GM21723 (cell line): ENCODE results near the gene FAM181A.
A peak's percentile ranks its signal among the peaks of the same experiment; 100 is the strongest.

Experiments used
- ATAC-seq: cut with Tn5 transposase; IDR thresholded peaks from one replicate; pipeline ENCODE4 v1.9.1; 2021; ENCODE audit warnings: mild to moderate bottlenecking, moderate library complexity; ENCODE audit not compliant: unreplicated experiment

The FAM181A gene

DNA sequence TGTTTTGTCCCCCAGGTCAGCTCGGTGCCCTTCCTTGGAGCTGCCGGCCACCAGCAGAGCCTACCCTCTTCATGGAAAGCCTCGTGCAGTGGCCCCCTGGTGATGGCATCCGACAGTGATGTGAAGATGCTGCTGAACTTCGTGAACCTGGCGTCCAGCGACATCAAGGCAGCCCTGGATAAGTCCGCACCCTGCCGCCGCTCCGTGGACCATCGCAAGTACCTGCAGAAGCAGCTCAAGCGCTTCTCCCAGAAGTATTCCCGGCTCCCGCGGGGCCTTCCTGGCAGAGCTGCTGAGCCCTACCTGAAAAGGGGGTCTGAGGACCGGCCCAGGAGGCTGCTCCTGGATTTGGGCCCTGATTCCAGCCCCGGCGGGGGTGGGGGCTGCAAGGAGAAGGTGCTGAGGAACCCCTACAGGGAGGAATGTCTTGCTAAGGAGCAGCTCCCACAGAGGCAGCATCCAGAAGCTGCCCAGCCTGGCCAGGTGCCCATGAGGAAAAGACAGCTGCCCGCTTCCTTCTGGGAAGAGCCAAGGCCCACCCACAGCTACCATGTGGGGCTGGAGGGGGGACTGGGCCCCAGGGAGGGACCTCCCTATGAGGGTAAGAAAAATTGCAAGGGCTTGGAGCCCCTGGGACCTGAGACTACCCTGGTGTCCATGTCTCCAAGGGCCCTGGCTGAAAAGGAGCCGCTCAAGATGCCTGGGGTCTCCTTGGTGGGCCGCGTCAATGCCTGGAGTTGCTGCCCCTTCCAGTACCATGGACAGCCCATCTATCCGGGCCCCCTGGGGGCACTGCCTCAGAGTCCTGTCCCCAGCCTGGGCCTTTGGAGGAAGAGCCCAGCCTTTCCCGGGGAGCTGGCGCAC lies 1.3 kb downstream of the FAM181A start:
- ATAC-seq = no peak

DNA sequence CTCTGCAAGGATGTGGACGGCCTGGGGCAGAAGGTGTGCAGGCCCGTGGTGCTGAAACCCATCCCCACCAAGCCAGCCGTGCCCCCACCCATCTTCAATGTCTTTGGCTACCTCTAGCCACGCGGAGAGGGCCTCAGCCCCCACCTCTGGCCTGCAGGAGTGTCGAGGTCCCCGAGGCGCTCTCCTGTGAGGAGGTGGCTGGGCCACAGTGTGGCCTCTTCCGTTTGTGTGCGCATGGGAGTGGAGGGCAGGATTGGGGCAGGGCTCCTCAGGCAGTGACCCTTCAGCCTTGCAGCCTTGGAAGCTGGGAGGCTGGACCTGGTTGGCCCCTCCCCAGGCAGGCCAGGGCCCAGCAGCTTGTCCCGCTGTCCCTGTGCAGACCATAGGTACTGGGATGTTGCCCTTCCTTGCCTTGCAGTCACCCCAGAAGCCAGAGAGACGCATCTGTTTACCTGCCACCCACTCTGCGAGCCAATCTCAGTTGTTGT lies 1.9 kb downstream of the FAM181A start:
- no peak for ATAC-seq

DNA sequence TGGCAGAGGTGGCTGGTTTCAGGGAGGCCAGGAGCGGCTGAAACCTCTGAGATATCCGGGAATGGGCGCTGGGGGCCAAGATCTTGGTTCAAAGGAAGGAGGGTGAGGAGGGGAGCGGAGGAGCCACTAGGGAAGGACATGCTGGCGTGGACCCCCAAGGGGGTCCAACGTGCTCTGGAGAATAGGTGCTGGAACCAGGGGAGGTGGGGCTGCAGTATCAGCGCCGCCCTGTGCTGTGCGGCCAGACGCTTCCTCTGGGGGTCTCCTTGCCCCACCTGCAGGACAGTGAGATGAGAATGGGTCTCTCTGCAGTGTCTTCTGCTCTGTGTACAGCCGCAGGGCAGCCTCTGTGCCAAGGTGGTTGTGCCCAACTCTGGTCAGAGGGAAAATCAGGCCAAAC lies 2.5 kb downstream of the FAM181A start:
- no peak for ATAC-seq

DNA sequence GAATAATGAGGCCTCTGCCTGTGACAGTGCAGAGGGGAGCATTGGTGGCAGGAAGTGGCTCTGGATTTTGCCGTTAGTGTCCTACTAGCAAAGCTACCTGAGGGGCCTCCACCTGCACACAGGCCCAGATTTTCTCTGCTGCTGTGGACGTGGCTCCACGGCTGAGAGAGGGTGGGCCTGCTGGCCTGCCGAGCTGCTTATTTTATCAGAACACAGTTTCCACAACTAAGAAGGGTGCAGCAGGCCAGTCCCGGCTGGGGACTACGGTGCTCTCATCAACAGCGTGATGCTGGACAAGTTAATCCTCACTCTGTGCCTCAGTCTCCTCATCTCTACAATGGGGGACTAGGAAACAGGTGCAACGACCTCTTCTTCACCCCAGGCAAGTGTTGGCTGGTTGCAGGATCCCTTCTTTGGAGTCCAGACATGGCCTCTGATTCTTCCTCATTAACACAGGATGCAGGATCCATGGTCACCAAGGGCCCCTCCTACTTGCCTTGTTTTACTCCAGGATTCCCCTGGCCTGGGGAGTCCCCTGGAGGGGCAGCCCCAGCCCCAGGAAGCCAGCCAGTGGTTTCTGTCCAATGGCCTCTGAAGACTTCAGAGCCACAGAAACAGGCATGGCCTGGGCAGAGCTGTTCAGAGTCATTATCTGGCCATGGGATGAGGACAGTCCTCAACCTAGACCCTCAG lies 3.3 kb downstream of the FAM181A start:
- no peak for ATAC-seq

DNA sequence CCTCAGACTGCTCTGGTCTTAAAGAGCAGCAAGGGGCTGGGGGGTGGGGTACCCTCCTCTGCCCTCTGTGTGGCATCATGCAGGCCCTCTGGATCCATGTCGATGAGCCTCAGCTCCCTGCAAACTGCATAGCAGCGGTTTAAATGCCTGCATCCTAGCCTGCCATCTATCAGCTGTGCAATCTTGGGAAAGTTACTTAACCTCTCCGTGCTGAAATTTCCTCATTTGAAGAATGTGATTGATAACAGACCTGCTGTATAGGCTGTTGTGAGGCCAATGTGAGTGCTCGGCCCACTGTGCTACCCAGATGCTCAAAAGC lies 3.8 kb downstream of the FAM181A start:
- ATAC-seq = no peak

DNA sequence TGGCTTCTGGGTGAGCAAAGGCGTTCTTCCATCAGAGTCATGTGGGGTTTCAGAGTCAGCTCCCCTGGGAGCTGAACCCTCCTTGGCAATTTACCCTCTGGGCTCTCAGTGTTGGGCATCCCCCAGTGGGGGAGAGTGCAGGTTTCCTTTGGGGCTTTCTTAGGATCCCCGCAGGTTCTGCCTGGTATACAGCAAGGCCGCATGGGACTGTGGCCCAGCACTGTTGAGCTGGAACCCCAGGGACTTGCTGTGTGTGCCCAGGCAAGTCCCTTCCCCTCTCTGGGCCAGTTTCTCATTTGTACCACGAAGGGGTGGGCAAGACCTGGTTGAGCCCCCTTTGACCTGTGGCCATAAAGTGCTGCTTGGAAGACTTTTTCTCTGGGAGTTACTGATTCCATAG lies 5.5 kb downstream of the FAM181A start:
- no peak for ATAC-seq

DNA sequence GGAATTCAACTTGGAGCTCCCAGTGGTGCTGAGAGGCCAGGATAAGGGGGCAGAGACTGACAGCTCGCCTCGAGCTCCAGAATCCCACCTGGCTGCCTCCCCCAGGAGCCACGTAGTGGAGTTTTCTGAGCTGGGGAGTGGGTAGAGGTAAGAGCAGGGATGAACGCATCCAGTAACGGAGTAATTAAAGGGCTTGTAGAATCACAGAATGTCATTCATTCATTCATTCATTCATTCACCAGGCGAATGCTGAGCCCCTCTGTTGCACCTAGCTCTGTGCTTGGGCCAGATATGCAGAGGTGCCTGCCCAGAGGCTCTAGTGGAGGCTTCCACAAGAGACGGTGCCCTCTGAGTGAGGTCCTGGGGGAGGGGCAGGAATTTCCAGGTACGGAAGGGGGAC lies 8.1 kb downstream of the FAM181A start:
- ATAC-seq = no peak

DNA sequence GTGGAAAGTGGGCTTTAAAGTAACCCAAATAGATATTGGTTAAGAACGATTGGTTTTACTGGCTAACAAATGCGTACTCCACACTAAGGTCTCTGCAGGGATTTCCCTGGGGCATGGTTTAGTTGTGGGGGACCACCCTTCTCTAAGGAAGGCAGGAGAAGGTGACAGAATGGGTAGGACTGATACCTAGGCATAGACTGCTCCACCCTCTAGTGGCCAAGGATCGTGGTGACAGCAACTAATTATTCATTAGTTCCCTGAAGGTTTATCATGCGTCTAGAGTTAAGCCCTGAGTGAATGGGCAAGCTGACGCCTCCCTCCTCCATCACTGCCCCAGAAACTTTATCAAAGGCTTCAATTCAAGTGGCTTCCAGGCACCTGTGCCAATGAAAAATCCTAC lies 9.1 kb downstream of the FAM181A start:
- no peak for ATAC-seq

DNA sequence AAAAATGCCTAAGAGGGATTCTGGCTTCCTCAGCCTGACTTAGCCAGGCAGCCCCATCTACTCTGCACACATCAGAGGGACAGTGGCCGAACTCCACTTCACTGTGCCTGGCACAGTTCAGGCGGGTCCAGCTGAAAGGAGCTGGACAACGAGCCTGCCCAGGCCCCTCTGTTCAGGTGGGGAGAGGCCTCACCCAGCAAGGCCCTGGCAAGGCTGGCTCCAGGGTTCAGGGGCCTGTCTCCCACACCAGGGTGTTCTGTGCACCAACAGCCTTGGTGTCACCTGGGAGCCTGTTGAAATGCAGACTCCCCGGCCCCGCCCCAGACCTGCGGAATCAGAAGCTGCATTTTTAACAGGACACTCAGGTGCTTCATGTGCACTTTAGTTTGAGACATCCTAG lies 9.8 kb downstream of the FAM181A start:
- no peak for ATAC-seq

DNA sequence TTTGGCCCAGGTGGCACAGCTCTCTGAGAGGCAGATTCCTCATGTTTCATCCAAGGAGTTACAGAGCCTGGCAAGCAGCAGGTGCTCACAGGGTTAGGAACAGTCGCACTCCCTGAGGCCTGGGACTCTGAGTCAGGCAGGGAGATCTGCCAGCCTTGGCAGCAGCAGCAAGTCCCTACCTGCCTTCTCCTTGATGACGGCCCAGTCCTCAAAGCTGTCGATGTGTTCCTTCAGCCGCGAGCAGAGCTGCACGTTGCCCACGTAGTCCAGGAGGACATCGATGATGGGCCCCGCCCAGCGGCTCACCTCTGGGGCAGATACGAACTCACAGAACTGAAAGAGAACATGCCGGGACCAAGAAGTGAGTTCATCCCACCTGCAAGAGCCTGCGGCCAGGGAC lies 10.4 kb downstream of the FAM181A start:
- no peak for ATAC-seq

DNA sequence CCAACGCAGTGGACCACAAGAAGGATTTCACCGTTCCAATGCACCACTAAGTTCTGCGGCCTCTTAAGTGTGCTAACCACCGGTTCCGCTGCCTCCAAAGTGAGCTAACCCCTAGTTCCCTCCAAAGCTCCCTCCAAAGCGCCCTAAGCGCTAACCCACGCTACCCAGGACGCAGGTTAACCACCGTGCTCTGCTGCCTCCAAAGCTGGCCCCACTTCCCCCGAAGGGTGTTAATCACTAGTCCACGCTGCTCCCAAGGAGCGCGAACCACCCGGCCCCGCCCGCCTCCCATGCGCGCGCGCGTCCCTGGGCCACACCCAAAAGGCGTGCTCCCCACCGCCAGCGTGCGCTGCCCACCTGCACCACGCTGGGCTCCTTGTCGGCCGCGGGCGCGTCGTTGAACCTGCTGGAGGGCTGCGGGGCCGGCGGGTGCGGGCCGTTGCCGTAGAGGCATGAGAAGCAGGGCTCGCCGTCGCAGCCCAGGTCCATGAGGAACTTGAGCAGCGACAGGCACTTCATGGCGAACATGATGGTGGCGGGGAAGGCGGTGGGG lies 11.7 kb downstream of the FAM181A start:
- no peak for ATAC-seq

DNA sequence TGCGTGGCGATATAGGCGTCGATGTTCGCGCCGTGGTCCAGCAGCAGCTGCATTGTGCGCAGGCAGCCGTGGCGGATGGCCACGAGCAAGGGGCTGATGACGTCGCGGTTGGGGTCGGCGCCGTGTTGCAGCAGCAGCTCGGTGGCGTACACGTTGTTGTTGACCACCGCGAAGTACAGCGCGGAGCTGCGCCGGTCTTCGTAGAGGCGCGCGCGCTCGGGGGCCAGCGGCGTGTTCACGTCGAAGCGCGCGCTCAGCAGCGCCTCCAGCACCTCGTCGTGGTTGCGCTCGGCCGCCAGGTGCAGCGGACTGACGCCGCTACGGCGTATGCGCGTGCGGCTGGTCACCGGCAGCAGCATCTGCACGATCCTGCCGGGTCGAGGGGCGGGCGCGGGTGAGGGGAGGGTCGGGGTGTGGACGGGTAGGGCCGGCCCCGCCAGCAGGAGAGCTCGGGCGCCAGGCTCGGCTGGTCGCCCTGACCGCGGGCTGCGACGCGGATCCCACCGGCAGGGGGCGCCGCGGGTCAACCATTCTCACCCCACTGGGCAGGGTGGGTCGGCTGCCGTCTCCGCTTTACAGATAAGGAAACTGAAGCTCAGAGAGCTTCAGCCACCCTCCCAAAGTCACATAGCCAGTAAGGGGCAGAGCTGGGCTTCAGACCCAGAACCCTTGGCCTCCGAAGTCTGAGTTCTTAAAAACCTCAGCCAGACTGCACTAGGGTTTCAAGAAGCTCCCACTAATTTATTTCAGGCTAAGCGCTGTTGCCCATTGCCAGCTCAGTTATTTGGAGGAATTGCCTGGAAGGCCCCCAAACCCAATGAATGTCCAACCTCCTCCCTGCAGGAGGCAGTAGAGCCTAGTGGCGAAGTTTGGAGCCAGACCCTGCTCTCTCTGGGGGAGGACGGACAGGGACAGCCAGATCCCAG lies 12.4 kb downstream of the FAM181A start:
- ATAC-seq = peak; percentile 93

DNA sequence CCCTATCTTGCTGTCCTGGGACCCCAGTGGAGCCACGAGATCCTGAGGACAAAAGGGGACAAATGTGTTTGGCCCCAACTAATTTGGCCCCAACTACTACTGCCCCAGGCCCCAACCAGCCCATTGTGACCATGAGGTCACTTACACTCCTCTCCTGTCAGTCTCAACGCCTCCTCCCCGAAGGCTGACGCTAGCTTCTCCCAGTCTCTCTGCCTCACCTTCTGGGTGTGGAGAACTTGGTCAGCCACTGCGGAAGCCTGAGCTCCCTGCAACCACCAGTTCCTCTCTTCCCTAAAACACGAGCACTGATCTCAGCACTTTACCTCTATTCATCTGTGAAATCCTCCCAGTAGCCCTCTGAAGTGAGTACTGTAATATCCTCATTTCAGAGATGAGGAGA lies 13.3 kb downstream of the FAM181A start:
- ATAC-seq = no peak

DNA sequence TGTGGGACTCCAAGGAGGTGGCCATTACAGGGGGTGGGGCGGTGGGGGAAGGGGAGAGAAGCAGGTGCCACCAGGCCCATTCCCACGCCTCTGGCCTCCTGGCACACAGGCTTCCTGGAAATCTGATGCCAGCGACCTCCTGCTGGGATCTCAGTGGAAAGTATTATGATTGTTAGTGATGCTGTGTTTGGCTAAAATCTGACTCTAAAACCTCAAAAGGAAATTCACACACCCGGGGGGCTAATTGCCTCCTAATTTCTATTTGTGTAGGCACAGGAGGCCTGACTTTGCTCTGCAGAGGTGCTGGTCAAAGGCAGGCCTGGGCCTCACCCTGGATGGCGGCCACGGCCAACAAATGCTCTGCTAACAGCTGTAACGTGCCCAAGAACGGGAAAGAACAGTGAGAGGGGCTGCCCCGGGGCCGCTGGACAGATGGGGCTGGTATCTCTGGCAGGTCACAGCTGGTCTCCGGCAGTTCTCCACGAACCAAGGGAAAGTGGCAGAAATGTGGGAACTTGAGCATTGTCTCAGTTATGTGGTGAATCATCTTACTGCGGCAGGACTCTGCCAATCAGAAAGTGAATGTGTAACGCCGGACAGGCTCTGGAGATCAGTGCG lies 14.3 kb downstream of the FAM181A start:
- ATAC-seq = no peak

DNA sequence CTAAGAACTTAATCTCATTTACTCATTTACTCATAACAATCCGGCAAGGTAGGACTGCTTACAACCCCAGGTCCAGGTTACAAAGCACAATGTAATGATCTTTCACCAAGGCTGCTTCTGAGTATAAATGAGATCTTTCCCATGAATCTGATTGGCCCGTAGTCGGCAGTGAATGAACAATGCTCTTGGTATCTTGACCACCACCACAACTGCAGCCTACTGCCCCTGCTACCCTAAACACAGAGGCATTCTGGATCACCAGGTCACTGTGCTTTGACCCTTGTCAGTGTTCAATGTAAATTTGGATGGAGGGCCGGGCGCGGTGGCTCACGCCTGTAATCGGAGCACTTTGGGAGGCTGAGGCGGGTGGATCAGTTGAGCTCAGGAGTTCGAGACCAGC lies 15.9 kb downstream of the FAM181A start:
- ATAC-seq = no peak

DNA sequence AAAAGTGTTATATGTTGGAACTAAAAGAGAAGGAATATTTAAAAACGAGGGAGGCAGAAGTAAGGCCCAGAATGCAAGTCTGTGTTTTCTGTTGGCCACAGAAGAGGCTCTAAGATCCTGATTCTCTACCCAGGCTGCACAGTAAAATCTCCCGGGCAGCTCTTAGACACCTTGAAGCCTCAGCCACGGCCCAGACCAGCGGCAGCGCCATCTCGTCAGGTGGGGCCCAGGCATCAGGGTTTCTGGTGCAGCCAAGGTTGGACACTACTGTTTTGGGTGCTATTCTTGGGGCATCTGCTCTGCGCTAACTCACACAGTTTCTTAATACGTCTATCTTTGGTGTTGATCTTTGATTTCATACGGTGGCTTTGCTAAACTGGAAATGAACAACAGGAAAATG lies 16.8 kb downstream of the FAM181A start:
- ATAC-seq = no peak

DNA sequence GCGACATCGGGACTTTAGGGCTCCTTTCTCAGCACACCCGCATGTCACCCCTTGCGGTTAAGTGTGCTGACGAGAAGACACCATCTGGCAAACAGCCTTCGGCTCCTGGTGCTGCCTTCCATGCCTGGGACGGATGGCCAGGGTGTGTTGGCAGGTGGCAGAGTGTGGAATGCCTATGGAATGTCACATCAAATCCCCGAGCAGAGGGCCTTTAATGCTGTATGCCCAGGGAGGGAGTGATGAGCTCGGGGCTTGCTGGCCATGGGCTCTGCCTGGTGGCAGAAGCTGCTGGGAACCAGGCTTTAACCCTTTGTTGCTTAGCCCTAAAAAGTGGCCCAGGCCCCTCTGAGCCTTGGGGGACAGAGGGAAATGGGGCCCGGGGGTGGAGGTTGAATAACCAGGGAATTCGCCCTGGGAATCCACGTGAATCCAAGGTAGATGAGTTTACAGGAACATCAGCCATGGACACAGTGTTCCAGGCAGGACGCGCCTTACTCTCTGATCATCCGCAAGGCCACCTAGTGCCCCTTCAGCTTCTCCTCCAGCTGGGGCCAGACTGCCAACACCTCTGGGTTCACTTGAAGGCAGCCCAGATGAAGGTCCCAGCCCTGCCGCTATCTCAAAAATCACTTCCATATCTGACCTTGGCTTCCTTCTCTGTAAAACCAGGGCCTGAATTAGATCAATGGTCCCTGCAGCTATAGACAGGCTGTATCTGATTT lies 17.4 kb downstream of the FAM181A start:
- no peak for ATAC-seq

DNA sequence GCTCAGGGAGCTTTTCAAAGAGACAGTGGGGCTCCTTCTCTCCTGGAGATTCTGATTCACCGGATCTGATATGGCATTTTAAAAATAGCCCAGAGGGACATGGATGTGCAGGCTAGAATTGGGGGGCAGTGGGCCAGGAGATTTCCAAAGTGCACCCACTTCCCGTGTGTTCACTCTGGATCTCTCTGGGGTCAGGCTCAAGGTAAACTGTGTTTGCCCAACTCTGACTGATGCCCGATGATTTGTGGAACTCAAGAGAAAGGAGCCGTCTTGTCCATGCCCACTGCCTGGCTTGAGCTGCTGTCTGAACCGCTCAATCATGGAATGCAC lies 17.9 kb downstream of the FAM181A start:
- ATAC-seq = no peak

DNA sequence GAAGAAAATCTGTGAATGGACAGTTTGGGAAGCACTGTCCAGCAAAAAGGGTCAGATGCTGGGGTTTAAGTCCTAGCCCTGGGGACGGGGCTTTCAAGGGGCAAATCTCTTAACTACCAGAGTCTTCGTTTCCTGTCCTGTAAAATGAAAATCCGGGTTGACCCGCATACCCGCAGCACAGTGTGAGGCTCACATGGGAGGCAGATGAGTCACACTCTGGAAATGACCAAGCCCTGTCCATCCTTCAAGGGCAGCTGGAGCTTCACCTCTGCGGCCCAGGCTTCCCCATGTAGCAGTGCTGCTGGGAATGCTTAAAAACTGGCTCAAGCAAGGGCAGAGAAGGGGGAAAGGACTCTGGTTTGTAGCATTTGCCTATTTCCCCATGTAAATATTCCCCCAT lies 19.0 kb downstream of the FAM181A start:
- no peak for ATAC-seq

DNA sequence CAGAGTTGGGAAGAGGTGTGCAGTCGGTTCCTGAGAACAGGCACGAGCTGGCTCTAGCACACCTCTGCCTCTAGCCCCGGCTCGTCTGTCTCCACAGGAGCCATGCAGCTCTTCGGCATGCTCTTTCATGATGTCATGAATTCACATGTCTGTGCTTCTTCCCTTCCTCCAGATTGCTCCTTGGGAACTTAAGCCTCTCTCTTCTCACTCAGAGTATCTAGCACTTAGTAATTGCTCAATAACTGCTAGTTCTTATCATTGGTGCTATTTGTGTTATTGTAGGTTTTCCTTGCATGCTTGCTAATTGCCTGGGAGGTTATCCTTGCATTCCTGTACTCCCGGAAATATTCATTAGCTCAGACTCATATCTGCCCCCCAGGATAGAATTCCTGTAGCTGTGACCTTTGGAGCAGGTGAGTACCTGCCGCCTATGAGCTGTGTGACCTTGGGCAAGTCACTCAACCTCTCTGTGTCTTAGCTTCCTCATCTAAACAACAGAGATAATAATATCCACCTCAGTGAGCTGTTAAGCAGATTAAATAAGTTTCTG lies 19.5 kb downstream of the FAM181A start:
- ATAC-seq = no peak
